ENCODE data around the gene BRSK1.
"Not testable (repeated sequence)": the region's sequence is repeated elsewhere in the genome, so short reads cannot be mapped to it uniquely, and the experiment has no call there.

Gene BRSK1

GRCh38 chr19:55304279-55304978 is 20.6 kb downstream of the BRSK1 start:
- DNase-seq (ENCODE audit: low spot score) = peak; percentile 72

- DNase-seq (ENCODE audit: low spot score) = no peak
Observed at GRCh38 chr19:55304980-55305379, 21.2 kb downstream of the BRSK1 start.

- DNase-seq (ENCODE audit: low spot score) = peak; percentile 65
Observed at GRCh38 chr19:55305491-55305890, 21.7 kb downstream of the BRSK1 start.

GRCh38 chr19:55305983-55306562 is 22.3 kb downstream of the BRSK1 start:
- no peak for DNase-seq (ENCODE audit: low spot score)

- DNase-seq (ENCODE audit: low spot score) = no peak
Observed at GRCh38 chr19:55306712-55307111, 22.9 kb downstream of the BRSK1 start.

GRCh38 chr19:55308281-55308680 is 24.5 kb downstream of the BRSK1 start:
- no peak for DNase-seq (ENCODE audit: low spot score)

GRCh38 chr19:55309448-55309847 is 25.7 kb downstream of the BRSK1 start:
- DNase-seq (ENCODE audit: low spot score) = no peak

GRCh38 chr19:55310498-55310897 is 26.7 kb downstream of the BRSK1 start:
- no peak for DNase-seq (ENCODE audit: low spot score)

- no peak for DNase-seq (ENCODE audit: low spot score)
Observed at GRCh38 chr19:55311397-55311796, 27.6 kb downstream of the BRSK1 start.

GRCh38 chr19:55311797-55312196 is 28.0 kb downstream of the BRSK1 start:
- no peak for DNase-seq (ENCODE audit: low spot score)

- DNase-seq (ENCODE audit: low spot score) = peak; percentile 45
Observed at GRCh38 chr19:55312621-55313512, 29.1 kb downstream of the BRSK1 start.

GRCh38 chr19:55314396-55314795 is 30.6 kb downstream of the BRSK1 start:
- DNase-seq (ENCODE audit: low spot score) = no peak

GRCh38 chr19:55315956-55316525 is 32.2 kb downstream of the BRSK1 start:
- DNase-seq (ENCODE audit: low spot score) = no peak

GRCh38 chr19:55316646-55317045 is 32.8 kb downstream of the BRSK1 start:
- no peak for DNase-seq (ENCODE audit: low spot score)

- peak; percentile 88 for DNase-seq (ENCODE audit: low spot score)
Observed at GRCh38 chr19:55319785-55320184, 36.0 kb downstream of the BRSK1 start.

GRCh38 chr19:55320844-55321419 is 37.1 kb downstream of the BRSK1 start:
- DNase-seq (ENCODE audit: low spot score) = no peak

- DNase-seq (ENCODE audit: low spot score) = no peak
Observed at GRCh38 chr19:55321466-55322137, 37.8 kb downstream of the BRSK1 start.

- DNase-seq (ENCODE audit: low spot score) = no peak
Observed at GRCh38 chr19:55322204-55322885, 38.5 kb downstream of the BRSK1 start.

GRCh38 chr19:55324662-55325061 is 40.9 kb downstream of the BRSK1 start:
- DNase-seq (ENCODE audit: low spot score) = no peak

- DNase-seq (ENCODE audit: low spot score) = no peak
Observed at GRCh38 chr19:55325172-55325571, 41.4 kb downstream of the BRSK1 start, which contains the start of gene TMEM150B. TSS of gene TMEM150B (minus strand) at chr19:55325341. CDS start at chr19:55321036, 4,305 bp downstream.

GRCh38 chr19:55328774-55329318 is 45.0 kb downstream of the BRSK1 start:
- DNase-seq (ENCODE audit: low spot score) = not testable (repeated sequence)

Data from ecto neural progenitor cell (in vitro differentiated cells).